ENCODE results near the gene IPO9.

DNA sequence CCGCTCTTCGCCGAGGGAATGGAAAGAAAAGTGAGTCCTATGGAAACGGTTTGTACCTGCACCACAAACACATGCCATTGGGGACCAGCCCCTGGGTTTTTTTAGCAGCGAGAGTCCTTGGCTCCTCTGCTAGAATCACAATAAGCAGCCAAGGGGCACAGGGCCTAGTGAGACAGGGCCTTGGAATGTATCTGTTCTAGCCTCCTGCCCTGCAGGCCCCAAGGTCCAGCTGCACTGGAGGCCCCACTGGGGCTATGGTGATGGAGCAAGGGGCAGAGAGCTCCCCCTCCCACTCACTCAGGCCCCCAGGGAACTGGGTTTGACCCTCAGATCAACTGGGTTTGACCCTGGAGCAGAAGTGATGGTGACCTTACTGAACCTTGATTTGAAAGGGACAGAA, 74.2 kb downstream of the IPO9 start:
- TF ChIP-seq, protein P1, sequence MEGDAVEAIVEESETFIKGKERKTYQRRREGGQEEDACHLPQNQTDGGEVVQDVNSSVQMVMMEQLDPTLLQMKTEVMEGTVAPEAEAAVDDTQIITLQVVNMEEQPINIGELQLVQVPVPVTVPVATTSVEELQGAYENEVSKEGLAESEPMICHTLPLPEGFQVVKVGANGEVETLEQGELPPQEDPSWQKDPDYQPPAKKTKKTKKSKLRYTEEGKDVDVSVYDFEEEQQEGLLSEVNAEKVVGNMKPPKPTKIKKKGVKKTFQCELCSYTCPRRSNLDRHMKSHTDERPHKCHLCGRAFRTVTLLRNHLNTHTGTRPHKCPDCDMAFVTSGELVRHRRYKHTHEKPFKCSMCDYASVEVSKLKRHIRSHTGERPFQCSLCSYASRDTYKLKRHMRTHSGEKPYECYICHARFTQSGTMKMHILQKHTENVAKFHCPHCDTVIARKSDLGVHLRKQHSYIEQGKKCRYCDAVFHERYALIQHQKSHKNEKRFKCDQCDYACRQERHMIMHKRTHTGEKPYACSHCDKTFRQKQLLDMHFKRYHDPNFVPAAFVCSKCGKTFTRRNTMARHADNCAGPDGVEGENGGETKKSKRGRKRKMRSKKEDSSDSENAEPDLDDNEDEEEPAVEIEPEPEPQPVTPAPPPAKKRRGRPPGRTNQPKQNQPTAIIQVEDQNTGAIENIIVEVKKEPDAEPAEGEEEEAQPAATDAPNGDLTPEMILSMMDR (IDR thresholded peaks at IDR 0.05): no peak
- TF ChIP-seq POLR2AphosphoS5 (IDR thresholded peaks at IDR 0.05) (peak; percentile 11), POLR2A (IDR thresholded peaks at IDR 0.05) (no peak)

Measured in prostate gland (tissue), 2 donors.